GM18868 (cell line): ENCODE measurements around the gene SSH3.

Experiments
- ATAC-seq: cut with Tn5 transposase; IDR thresholded peaks from one replicate; pipeline ENCODE4 v1.9.1; 2021; ENCODE audit warnings: mild to moderate bottlenecking, moderate library complexity; ENCODE audit not compliant: unreplicated experiment

Gene SSH3

DNA sequence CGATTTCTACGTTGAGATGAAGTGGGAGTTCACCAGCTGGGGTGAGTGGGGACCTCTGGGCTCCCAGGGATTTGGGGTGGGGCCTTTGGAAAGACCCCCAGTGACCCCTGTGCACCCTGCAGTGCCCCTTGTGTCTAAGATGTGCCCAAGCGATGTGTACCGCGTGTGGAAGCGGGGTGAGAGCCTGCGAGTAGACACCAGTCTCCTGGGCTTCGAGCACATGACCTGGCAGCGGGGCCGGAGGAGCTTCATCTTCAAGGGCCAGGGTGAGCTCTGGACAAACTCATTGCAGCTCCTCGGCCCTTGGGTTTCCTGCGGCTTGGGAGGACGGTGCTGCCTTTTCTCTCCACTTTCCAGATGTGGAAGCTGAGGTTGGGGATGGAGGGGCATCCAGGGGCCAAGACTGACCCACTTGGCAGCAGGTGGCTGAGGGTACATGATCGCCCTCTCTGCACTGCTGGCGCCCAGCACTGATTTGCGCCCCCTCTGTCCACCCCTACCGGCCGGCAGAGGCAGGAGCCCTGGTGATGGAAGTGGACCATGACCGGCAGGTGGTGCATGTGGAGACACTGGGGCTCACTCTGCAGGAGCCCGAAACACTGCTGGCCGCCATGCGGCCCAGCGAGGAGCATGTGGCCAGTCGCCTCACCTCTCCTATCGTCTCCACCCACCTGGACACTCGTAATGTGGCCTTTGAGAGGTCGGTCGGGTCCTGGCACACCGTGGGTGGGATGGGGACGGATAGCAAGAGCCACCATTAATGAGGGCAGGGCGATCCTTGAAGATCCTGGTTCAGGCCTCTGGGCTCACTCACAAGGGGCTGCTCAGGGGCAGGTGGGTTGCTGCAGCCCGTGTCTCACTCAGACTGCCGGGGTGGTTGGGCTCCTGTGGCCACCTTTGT is 11.6 kb upstream of the SSH3 start:
- ATAC-seq = no peak

- ATAC-seq = no peak
Measured at GRCh38 chr11:67292671-67293070, 10.7 kb upstream of the SSH3 start.

GRCh38 chr11:67293090-67293489 is 10.2 kb upstream of the SSH3 start:
- no peak for ATAC-seq

DNA sequence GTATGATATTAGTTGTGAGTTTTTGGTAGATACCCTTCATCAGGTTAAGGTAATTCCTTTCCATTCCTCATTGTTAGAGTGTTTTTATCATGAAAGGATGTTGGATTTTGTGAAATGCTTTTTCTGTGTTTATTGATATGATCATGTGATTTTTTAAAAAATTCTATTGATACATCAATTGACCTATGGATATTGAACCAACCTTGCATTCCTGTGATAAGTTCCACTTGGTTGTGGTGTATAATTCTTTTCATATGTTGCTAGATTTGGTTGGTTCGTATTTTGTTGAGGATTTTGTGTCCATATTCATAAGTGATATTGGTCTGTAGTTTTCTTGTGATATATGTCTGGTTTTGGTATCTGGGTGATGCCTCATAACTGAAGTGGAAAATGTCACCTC is 7.5 kb upstream of the SSH3 start:
- ATAC-seq = no peak

- no peak for ATAC-seq
Measured at GRCh38 chr11:67298786-67299185, 4.5 kb upstream of the SSH3 start.

DNA sequence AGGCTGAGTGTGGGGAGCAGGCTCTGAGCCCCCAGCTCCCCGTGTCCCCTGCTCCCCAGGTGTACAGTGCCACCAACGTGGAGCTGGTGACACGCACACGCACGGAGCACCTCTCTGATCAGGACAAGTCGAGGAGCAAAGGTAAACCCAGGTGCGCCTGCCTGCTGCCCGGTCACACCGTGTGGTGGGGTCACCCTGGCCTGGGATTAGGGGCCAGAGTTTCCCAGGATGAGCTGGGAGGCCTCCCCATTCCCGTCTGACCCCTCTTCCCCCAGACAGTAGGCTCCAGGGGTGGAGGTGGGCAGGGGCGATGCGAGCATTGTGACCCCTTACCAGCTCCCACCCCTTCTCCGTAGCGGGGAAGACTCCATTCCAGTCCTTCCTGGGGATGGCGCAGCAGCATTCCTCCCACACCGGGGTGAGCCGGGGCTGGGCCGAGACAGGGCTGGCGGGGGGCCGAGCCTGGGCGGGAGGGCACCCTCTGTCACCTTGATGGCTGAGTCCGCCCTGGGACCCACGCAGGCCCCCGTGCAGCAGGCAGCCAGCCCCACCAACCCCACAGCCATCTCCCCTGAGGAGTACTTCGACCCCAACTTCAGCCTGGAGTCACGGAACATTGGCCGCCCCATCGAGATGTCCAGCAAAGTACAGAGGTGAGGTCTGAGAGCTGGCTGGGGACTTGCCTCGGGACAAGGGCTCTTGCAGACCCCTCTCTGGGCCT is 3.7 kb upstream of the SSH3 start:
- no peak for ATAC-seq

- no peak for ATAC-seq
Measured at GRCh38 chr11:67300256-67300755, 3.0 kb upstream of the SSH3 start.

DNA sequence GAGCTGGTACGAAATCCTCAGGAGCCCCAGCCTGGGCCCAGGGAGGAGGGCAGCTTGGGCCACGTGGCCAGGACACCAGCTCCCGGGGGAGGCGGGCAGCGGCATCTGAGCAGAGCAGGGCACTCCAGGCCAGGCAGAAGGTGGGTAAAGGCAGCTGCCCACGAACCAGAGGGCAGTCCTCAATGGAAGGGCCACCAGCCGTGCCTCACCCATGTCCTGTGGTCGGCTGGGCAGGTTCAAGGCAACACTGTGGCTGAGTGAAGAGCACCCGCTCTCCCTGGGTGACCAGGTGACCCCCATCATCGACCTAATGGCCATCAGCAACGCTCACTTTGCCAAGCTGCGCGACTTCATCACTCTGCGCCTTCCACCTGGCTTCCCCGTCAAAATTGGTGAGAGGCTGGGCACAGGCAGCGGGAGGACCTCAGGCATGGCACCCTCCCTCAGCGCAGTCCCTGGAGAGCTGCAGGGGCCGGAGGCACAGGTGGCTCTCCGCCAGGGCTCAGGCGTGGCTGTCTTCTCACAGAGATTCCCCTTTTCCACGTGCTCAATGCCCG is 2.5 kb upstream of the SSH3 start:
- no peak for ATAC-seq

- ATAC-seq = no peak
Measured at GRCh38 chr11:67301313-67301921, 1.9 kb upstream of the SSH3 start.

DNA sequence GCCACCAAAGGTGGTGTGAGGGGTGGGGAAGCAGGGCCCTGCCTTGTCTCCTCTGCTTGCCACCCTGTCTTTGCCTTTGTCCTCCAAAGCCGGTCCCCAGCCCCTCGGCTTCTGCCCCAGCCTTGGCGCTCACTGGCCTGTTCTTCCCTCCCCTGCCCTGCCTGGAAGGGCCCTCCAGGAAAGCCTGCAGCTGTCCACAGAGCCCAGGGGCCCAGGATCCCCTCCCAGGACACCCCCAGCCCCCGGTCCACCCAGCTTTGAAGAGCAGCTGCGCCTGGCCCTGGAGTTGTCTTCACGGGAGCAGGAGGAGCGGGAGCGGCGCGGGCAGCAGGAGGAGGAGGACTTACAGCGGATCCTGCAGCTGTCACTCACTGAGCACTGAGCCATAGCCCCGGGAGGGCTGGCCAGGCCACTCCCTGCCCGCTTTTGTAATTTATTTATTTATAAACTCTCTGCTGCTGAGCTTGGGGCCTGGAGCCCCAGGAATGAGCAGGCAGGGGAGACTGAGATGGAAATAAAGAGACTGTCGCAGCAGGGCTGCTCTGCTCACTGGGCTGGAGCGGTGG is 1.3 kb upstream of the SSH3 start:
- ATAC-seq = no peak

- no peak for ATAC-seq
Measured at GRCh38 chr11:67302571-67303131, 679 bp upstream of the SSH3 start.

DNA sequence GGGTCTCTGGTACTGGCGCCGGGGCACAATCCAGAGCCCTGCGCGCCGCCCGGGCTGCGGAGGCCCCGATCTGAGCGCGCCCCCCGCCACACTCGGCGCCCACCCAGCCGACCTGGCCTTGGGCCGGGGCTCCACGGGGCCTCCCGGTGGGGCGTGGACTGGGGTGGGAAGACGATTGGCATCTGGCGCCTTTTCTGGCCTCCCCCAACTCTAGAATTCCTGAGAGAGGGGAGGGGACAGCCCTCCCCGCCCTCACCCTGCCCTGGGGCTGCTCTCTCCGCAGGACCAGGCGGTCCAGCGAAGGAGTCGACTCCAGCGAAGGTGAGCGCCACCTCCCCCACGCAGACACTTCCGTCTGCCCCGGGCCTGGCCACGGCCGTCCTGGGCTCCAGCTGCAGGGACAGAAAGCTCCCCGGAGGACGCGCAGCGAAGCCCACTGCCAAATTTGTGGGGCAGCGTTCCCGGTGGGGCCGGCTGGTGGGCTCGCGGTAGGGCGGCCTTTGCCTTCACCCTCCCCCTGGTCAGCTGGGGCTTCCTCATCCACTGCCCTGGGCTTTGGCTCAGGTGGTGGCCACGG is 593 bp downstream of the SSH3 start:
- ATAC-seq = no peak

DNA sequence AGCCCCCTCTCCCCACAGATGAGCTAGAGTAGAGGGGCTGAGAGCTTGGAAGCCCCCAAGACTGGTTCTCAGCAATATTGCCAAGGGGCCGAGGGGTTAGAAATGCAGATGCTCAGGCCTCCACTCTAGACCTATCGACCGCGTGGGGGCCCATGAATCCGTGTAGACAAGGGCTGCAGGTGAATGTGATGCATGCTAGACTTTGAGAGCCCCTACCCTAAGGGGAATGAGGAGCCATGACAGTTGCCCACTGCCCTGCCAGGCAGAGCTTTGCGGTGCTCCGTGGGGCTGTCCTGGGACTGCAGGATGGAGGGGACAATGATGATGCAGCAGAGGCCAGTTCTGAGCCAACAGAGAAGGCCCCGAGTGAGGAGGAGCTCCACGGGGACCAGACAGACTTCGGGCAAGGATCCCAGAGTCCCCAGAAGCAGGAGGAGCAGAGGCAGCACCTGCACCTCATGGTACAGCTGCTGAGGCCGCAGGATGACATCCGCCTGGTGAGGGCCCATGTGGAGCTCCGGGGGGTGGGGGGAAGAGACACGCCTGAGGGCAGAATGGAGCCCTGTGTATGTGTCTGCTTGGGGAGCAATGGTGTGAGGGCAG is 1.3 kb downstream of the SSH3 start:
- ATAC-seq = no peak

GRCh38 chr11:67306769-67307544 is 3.6 kb downstream of the SSH3 start:
- ATAC-seq = no peak

DNA sequence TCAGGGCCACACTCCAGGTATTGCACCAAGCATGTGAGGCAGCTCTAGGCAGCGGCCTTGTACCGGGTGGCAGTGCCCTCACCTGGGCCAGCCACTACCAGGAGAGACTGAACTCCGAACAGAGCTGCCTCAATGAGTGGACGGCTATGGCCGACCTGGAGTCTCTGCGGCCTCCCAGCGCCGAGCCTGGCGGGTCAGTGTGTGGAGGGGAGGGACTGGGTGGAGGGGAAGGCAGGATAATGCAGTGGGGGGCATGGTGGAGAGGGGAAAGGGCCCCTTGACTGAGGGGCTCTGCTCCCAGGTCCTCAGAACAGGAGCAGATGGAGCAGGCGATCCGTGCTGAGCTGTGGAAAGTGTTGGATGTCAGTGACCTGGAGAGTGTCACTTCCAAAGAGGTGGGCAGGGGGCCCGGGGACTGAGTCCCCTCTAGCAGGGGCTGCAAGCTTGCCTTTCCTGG is 4.2 kb downstream of the SSH3 start:
- ATAC-seq = no peak

DNA sequence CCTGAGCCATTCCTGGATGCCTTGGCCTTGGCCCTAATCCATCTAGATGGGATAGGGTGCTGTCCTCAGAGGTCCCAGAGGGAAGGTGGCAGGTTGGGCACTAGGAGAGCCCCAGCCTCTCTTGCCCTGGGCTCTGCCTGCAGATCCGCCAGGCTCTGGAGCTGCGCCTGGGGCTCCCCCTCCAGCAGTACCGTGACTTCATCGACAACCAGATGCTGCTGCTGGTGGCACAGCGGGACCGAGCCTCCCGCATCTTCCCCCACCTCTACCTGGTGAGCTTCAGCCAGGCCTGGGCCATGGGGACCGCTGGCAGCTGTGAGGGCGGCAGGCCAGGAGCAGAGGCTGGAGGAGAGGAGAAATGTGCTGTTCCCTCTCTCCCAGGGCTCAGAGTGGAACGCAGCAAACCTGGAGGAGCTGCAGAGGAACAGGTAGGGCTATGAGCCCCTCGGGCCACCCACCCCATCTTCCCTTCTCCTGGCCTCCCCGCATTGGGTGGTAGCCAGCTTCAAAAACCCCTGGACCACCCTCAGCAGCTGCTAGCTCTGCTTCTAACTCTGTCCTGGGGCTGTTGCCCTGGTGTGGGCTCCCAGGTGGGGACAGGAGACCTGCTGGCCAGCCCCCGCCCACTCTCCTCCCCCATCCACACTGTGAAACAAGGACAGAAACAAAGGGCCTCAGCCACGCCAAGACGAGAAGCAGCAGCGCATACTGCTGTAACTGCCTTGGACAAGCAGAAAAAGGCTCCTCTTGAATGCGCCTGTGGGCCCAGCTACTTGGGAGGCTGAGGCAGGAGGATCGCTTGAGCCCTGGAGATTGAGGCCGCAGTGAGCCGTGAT is 4.9 kb downstream of the SSH3 start:
- no peak for ATAC-seq

DNA sequence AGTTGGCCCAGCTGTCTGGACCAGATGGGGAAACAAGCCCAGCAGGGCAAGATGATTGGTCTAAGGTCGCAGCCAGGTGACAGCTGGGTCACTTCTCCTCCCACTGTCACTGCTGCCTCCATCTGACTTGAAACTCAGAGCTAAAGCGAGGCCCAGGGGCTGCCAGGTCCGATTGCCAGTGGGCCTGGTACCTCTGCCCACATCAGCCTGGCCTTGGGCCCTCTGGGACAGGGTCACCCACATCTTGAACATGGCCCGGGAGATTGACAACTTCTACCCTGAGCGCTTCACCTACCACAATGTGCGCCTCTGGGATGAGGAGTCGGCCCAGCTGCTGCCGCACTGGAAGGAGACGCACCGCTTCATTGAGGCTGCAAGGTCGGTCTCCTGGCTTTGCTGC is 5.8 kb downstream of the SSH3 start:
- no peak for ATAC-seq

- no peak for ATAC-seq
Measured at GRCh38 chr11:67309661-67310061, 6.3 kb downstream of the SSH3 start.
